Measurements from ENCODE around the gene PLA2G4A.

The PLA2G4A gene

DNA sequence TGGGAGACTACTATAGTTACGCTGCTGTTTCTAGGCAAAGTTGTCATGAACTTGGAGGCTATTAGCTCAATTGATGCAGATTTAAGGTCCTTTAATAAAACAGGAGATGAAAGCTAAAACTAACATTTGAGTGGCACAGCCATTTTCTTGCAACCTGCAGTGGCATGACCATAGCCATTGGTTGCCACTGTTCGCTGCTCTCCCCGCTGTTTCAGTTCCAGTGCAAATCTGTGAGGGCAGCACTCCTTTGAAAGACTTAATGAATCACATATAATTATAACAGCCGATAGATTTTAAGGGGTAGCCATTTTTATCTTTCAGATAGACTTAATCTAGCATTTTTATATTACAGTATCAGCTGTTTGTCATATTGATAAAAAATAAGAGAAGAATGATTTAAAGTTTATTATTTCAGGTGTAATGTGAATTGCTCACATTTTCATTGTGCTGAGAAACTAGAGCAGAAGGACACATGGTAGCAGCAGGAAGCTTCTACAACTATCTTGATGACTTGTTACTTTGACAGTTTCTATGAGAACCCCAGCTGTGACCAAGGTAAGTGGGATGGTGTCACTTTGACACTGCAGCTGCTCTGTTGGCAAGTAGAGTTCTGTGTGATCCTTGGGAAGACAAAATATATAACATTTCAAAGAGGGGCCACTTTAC is 203.7 kb downstream of the PLA2G4A start:
- no peak for DNase-seq (ENCODE audit: low read depth in 2 of 2)

GRCh38 chr1:187032982-187033692 is 204.4 kb downstream of the PLA2G4A start:
- DNase-seq (ENCODE audit: low read depth in 2 of 2): no peak

DNA sequence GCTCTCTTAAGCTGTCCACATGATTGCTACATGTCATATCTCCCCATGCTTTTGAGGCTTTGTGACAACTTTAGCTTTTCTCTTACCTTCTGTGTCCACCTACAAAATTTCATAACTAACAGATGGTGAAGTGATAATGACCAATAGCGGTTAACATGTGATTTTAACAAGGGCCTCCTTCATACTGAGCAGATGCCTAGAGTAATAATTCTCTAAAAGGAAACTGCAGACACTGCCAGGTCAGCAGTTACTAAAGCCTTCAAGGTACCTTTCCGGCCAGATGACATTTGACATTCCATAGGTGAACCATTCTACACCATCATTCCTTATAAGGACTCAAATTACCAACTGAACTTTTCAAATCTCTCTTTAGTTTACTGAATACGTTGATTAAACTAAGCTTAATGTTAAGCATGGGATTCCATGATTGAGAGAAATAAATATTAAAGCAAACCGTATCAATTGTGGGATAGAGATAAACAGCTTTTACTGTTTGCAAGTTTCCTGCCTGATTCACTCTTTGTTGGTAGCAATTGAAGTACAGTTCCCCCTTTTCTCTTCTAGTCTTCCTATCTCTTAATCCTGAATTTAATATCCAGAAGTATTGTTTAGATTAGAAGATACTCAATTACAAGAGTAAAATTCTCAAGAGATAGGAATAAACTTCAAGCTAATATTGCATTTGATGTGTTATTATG is 205.1 kb downstream of the PLA2G4A start:
- DNase-seq (ENCODE audit: low read depth in 2 of 2): no peak

DNA sequence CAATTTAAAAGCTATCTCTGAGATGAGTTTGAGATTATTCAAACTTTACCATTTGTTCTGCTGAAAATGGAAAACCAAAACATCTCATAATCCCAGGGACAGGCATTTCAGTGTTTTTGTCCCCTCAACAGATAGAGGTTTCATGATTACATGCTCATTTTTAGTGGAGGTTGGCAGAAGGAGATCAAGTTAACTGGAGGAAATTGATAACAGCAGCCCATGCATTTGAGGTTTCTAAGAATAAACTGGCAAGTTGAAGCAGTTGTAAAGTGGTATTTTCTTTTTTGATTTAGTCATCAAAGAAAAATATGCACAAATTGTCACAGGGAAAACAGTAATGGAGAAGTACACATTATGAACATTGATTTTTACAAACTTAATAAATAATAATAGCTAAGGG is 205.8 kb downstream of the PLA2G4A start:
- no peak for DNase-seq (ENCODE audit: low read depth in 2 of 2)

DNA sequence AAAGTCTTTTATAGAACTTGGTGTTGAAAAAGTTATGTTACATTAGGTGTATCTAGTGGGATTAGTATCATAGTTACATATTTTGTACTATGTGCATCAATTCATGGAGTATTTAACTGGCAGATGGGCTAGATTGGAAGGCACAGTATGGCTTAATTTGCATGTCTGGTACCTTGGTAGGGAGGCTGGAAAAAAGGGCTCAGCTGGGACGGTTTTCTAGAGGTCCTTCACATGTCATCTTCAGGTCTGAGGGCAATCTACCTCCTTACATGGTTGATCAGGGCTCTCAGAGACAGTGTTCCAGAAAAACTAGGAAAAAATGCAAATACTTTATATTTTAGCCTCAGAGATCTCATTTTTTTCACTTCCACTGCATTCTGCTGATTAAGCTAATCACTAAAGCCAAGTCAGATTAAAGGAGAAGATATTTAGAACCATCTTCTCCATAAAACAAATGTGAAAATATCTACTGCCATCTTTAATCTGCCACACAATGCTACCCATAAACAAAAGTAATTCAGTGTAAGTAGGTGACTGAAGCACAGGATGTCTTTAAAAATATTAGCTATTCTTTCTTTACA is 209.3 kb downstream of the PLA2G4A start:
- DNase-seq (ENCODE audit: low read depth in 2 of 2): no peak

Data from stimulated activated CD8-positive, alpha-beta memory T cell treated with anti-CD3 and anti-CD28 coated beads, Interleukin-2, amount 100 ng/mL, for 48 hours (primary cell).